H1 (cell line): ENCODE data around the gene GYS2. TPM values are rescaled to one million over a fixed set of nuclear protein-coding genes. Genes with fewer than 3 reads are reported as not detected.

Experiments used
- CTCF ChIA-PET: fragments of 300-600 bp; sonication (Branson Sonifier 250); formaldehyde crosslinking; loops from one replicate; lab custom pipeline; 2021; ENCODE audit not compliant: partially characterized antibody; lab: Charles Lee
- POLR2A ChIA-PET: fragments of 300-600 bp; sonication (Branson Sonifier 250); formaldehyde crosslinking; loops from one replicate; lab custom pipeline; 2021; ENCODE audit warnings: inconsistent platforms; ENCODE audit not compliant: partially characterized antibody; lab: Charles Lee
- DNase-seq, 2 experiments: peaks; one replicate each; pipeline versions ENCODE4 v3.0.0 to v3.0.0-alpha.2; 2010 to 2022; ENCODE audit warnings: low spot score in 2 of 2, low read depth in 1 of 2, mixed read lengths in 1 of 2
- FAIRE-seq: peaks from 2 replicates; lab custom pipeline; 2011; peaks lifted over from hg19 to GRCh38; lab: Jason Lieb, UNC
- H2AFZ ChIP-seq: 2 replicates; pipeline ENCODE4 v1.8.1; 2012; ENCODE audit warnings: low read length, inconsistent platforms
- H2AK5ac ChIP-seq: 2 replicates; pipeline ENCODE4 v1.6.1; 2013; ENCODE audit warnings: low read depth, low read length
- H2BK120ac ChIP-seq: replicated peaks from 2 replicates; pipeline ENCODE3; 2013; ENCODE audit warnings: low read depth, low read length, inconsistent platforms
- H2BK12ac ChIP-seq: 2 replicates; pipeline ENCODE4 v1.6.1; 2013; ENCODE audit warnings: low read depth, low read length
- H2BK15ac ChIP-seq: 2 replicates; pipeline ENCODE4 v1.6.1; 2013; ENCODE audit warnings: low read length
- H2BK20ac ChIP-seq: 2 replicates; pipeline ENCODE4 v1.6.1; 2013; ENCODE audit warnings: low read length
- H2BK5ac ChIP-seq: 2 replicates; pipeline ENCODE4 v1.6.1; 2013; ENCODE audit warnings: low read depth, low read length
- H3K14ac ChIP-seq: 2 replicates; pipeline ENCODE4 v1.6.1; 2013; ENCODE audit warnings: inconsistent platforms; ENCODE audit not compliant: insufficient read length
- H3K18ac ChIP-seq: 2 replicates; pipeline ENCODE4 v1.6.1; 2013; ENCODE audit warnings: low read length; ENCODE audit errors: extremely low read depth
- H3K23ac ChIP-seq: 2 replicates; pipeline ENCODE4 v1.6.1; 2013; ENCODE audit warnings: inconsistent platforms; ENCODE audit not compliant: insufficient read length
- H3K23me2 ChIP-seq: 2 replicates; pipeline ENCODE4 v1.6.1; 2013; ENCODE audit warnings: low read depth, low read length
- H3K27ac ChIP-seq: 2 replicates; pipeline ENCODE4 v1.6.1; 2011; ENCODE audit warnings: low read depth, low read length, inconsistent platforms
- H3K27me3 ChIP-seq, 4 experiments: replicated peaks in 1 of 4; 1 replicate in 1 of 4; 2 replicates in 3 of 4; pipeline versions ENCODE4 v1.6.1 to v1.8.1; 2011 to 2013; ENCODE audit warnings: low read length in 3 of 4, mild to moderate bottlenecking in 3 of 4, inconsistent platforms in 2 of 4, mixed read lengths in 2 of 4, moderate library complexity in 1 of 4; ENCODE audit not compliant: control insufficient read depth in 3 of 4, insufficient read depth in 3 of 4; ENCODE audit errors: extremely low read depth in 1 of 4
- H3K36me3 ChIP-seq, 4 experiments: 2 replicates each; pipeline versions ENCODE4 v1.6.1 to v1.8.1; 2011 to 2013; ENCODE audit warnings: mild to moderate bottlenecking in 4 of 4, low read length in 3 of 4, moderate library complexity in 2 of 4, control low read depth in 1 of 4, inconsistent platforms in 1 of 4; ENCODE audit not compliant: insufficient read depth in 4 of 4, control insufficient read depth in 2 of 4
- H3K4ac ChIP-seq: replicated peaks from 2 replicates; pipeline ENCODE3; 2013; ENCODE audit warnings: low read length, low read depth, mixed read lengths, inconsistent platforms; ENCODE audit not compliant: insufficient read length
- H3K4me1 ChIP-seq, 4 experiments: replicated peaks in 1 of 4; 1 replicate in 1 of 4; 2 replicates in 3 of 4; pipeline versions ENCODE4 v1.6.1 to v1.8.1; 2011 to 2013; ENCODE audit warnings: low read length in 3 of 4, inconsistent platforms in 2 of 4, mixed read lengths in 1 of 4; ENCODE audit not compliant: insufficient read depth in 4 of 4, control insufficient read depth in 3 of 4
- H3K4me2 ChIP-seq, 2 experiments: 2 replicates each; pipeline versions ENCODE4 v1.6.1 to v1.8.1; 2011 to 2013; ENCODE audit warnings: low read depth in 2 of 2, low read length in 2 of 2, control low read depth in 1 of 2, inconsistent platforms in 1 of 2, mild to moderate bottlenecking in 1 of 2; ENCODE audit not compliant: insufficient read depth in 1 of 2
- H3K4me3 ChIP-seq, 4 experiments: fragments of 200-600, 300-600 bp in 1 of 4; sonication (generic), shearing (Covaris generic), sonication (Bioruptor Twin) in 1 of 4; 2 replicates each; pipeline versions ENCODE4 v1.5.1 to v1.8.1; 2011 to 2016; ENCODE audit warnings: low read length in 4 of 4, low read depth in 3 of 4, control low read depth in 2 of 4, inconsistent platforms in 2 of 4, mild to moderate bottlenecking in 2 of 4, mixed read lengths in 1 of 4, moderate library complexity in 1 of 4; ENCODE audit not compliant: insufficient read depth in 2 of 4; ENCODE audit errors: extremely low read depth in 1 of 4
- H3K56ac ChIP-seq: replicated peaks from 2 replicates; pipeline ENCODE3; 2013; ENCODE audit warnings: low read depth, mild to moderate bottlenecking, mixed read lengths, low read length, inconsistent platforms; ENCODE audit not compliant: insufficient read length
- H3K79me1 ChIP-seq: 2 replicates; pipeline ENCODE4 v1.6.1; 2013; ENCODE audit warnings: low read depth, low read length, control low read depth
- H3K79me2 ChIP-seq, 2 experiments: 2 replicates each; pipeline versions ENCODE4 v1.6.1 to v1.8.1; 2012 to 2013; ENCODE audit warnings: low read length in 2 of 2, mild to moderate bottlenecking in 2 of 2, inconsistent platforms in 1 of 2; ENCODE audit not compliant: insufficient read depth in 2 of 2, control insufficient read depth in 1 of 2
- H3K9ac ChIP-seq, 4 experiments: replicated peaks in 1 of 4; 1 replicate in 1 of 4; 2 replicates in 3 of 4; pipeline versions ENCODE4 v1.6.1 to v1.8.1; 2011 to 2013; ENCODE audit warnings: low read depth in 3 of 4, low read length in 3 of 4, control low read depth in 2 of 4, mild to moderate bottlenecking in 2 of 4, moderate library complexity in 2 of 4, inconsistent platforms in 1 of 4; ENCODE audit errors: extremely low read depth in 1 of 4
- H3K9me3 ChIP-seq, 2 experiments: 2 replicates each; pipeline versions ENCODE4 v1.6.1 to v1.8.1; 2012 to 2013; ENCODE audit warnings: mild to moderate bottlenecking in 2 of 2, moderate library complexity in 2 of 2, control low read depth in 1 of 2, inconsistent platforms in 1 of 2, low read depth in 1 of 2, low read length in 1 of 2, mixed read lengths in 1 of 2; ENCODE audit not compliant: insufficient read depth in 2 of 2
- H4K20me1 ChIP-seq, 2 experiments: replicated peaks in 1 of 2; 2 replicates each; pipeline versions ENCODE3 to v1.8.1; 2011 to 2013; ENCODE audit warnings: inconsistent platforms in 2 of 2, low read length in 2 of 2, mild to moderate bottlenecking in 1 of 2; ENCODE audit not compliant: insufficient read depth in 2 of 2, control insufficient read depth in 1 of 2
- H4K5ac ChIP-seq: 2 replicates; pipeline ENCODE4 v1.6.1; 2013; ENCODE audit warnings: low read length, low read depth, mixed read lengths, inconsistent platforms; ENCODE audit not compliant: insufficient read length
- H4K8ac ChIP-seq: 2 replicates; pipeline ENCODE4 v1.8.0; 2013; ENCODE audit warnings: mild to moderate bottlenecking, moderate library complexity, low read length, inconsistent platforms; ENCODE audit not compliant: insufficient read depth; ENCODE audit errors: extremely low read depth
- H4K91ac ChIP-seq: replicated peaks from 2 replicates; pipeline ENCODE3; 2013; ENCODE audit warnings: low read length, mixed read lengths, inconsistent platforms; ENCODE audit not compliant: insufficient read length
- CBX8 ChIP-seq: fragments of 300-800, 300-1000 bp; sonication (generic); IDR thresholded peaks from 2 replicates; pipeline ENCODE4 v1.7.1; 2016; ENCODE audit warnings: low read depth, low read length, borderline replicate concordance
- KDM1A ChIP-seq: fragments of 200-600, 300-600 bp; sonication (generic); IDR thresholded peaks from 2 replicates; pipeline ENCODE4 v1.7.1; 2016; ENCODE audit warnings: mild to moderate bottlenecking, low read length, borderline replicate concordance
- RBBP5 ChIP-seq: IDR thresholded peaks from 2 replicates; pipeline ENCODE4 v1.7.1; 2012; ENCODE audit warnings: low read depth, mild to moderate bottlenecking, inconsistent platforms, low read length, moderate library complexity, borderline replicate concordance
- SIRT6 ChIP-seq: IDR thresholded peaks from one replicate; pipeline ENCODE4 v1.7.1; 2012; ENCODE audit warnings: low read length, inconsistent platforms
- SIX5 ChIP-seq: IDR thresholded peaks from 2 replicates; pipeline ENCODE4 v1.6.1; 2011; ENCODE audit warnings: mild to moderate bottlenecking, low read depth, low read length
- SP2 ChIP-seq: IDR thresholded peaks from 2 replicates; pipeline ENCODE4 v1.6.1; 2012; ENCODE audit warnings: mild to moderate bottlenecking, low read length, inconsistent platforms
- SP4 ChIP-seq: IDR thresholded peaks from 2 replicates; pipeline ENCODE4 v1.6.1; 2012; ENCODE audit warnings: low read length, inconsistent platforms
- TAF7 ChIP-seq: optimal IDR thresholded peaks from 2 replicates; pipeline ENCODE3; 2011; ENCODE audit warnings: low read depth, mild to moderate bottlenecking, inconsistent platforms, low read length, moderate library complexity, borderline replicate concordance
- WGBS, 2 experiments: shearing (Covaris generic) in 1 of 2; methylation state at CpG; one replicate each; pipeline versions ENCODE4 v1.1.6 to v1.1.7; 2013 to 2015; ENCODE audit warnings: low lambda C conversion rate in 2 of 2, mixed read lengths in 2 of 2, inconsistent platforms in 1 of 2, low coverage in 1 of 2, missing lambda C conversion rate in 1 of 2; ENCODE audit not compliant: insufficient replicate concordance in 2 of 2, insufficient coverage in 1 of 2, insufficient read length in 1 of 2; ENCODE audit errors: extremely low coverage in 1 of 2, missing lambda C conversion rate in 1 of 2; 5-methylcytosine and 5-hydroxymethylcytosine counted together
- polyA plus RNA-seq, 7 experiments: library from polyadenylated mRNA; depleted of rRNA in 3 of 7; stranded (reverse) in 5 of 7; unstranded in 2 of 7; fragments of >200 nt in 5 of 7; fragments of 200-250 nt in 2 of 7; gene quantifications; 1 replicate in 5 of 7; 2 replicates in 1 of 7; 4 replicates in 1 of 7; pipeline versions ENCODE4 v1.2.1 to v1.2.3, GENCODE V29; 2011 to 2013; ENCODE audit warnings: missing spikeins in 2 of 7, mixed read lengths in 2 of 7
- total RNA-seq: library from RNA; stranded (reverse); fragmentation: NEBNext Ultra II Directional; extraction: Animal tissue kit (Norgen Biotek cat#: 25700); gene quantifications from 2 replicates; pipeline ENCODE4 v1.2.1, GENCODE V29; 2021
- TF ChIP-seq, protein P1 (sequence below): IDR thresholded peaks from 2 replicates; pipeline ENCODE4 v1.6.1; 2012; ENCODE audit warnings: inconsistent platforms
- TF ChIP-seq, protein P2 (sequence below): IDR thresholded peaks from 2 replicates; pipeline ENCODE4 v1.6.1; 2012; ENCODE audit warnings: low read length, inconsistent platforms

GYS2 gene
- total and polyA plus RNA-seq, 2 of the 8 experiments (the other 6 are each of a cell fraction or from before 2014, with no cell fraction given): not detected

DNA sequence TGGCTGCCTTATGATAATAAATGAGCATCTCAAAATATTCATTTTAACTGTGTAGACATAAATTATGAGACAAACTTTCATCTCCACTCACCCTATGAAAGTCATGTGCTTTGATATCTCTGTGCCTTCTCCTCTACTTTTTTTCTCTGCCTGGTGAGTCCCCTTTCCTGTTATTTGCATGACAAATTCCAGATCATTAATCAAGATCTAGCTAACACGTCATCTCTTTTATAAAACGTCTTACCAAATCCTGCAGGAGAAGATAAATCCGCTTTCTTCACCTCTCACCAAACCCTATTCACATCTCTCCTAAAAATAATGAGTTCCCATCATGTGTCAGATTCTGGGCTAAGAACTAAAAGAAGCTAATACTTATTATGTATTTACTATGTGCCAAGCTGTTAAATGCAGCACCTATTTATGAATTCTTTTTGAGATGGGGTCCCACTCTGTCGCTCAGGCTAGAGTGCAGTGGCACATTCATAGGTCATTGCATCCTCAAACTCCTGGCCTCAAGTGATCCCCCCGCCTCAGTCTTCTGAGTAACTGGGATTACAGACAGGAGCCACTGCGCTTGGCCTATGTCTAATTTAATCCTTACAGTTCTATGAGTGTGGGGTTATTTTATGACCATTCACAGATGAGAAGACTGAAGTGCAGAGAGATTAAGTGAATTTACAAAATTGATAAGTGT, 51.9 kb downstream of the GYS2 start:
- Histone ChIP-seq H3K4me2 (no peak overlapping the region), H3K36me3 (no peaks in the 10 kb centered on the region), H3K4ac (no peak overlapping the region), H3K18ac (no peak overlapping the region), H2BK12ac (no peak overlapping the region), H4K91ac (no peak overlapping the region), H2AFZ (no peak overlapping the region), H3K9ac (no peak overlapping the region), H3K4me3 (no peak overlapping the region), H3K23me2 (no peaks in the 10 kb centered on the region), H2BK120ac (no peak overlapping the region), H3K4me1 (no peaks in the 10 kb centered on the region), H2BK20ac (no peak overlapping the region), H4K8ac (no peak overlapping the region), H3K14ac (no peak overlapping the region), H3K79me2 (no peaks in the 10 kb centered on the region), H3K23ac (no peak overlapping the region), H2AK5ac (no peak overlapping the region), H4K20me1 (no peaks in the 10 kb centered on the region), H3K27ac (no peak overlapping the region), H3K79me1 (no peaks in the 10 kb centered on the region), H3K9me3 (no peaks in the 10 kb centered on the region), H2BK5ac (no peak overlapping the region), H3K27me3 (no peaks in the 10 kb centered on the region), H4K5ac (no peak overlapping the region), H2BK15ac (no peak overlapping the region), H3K56ac (no peak overlapping the region)
- DNase-seq (no peak), FAIRE-seq (no peak)
- WGBS, 2 experiments: 70% methylated on average over 6 of the region's 6 CpGs; no CpG with 5 or more reads in 1 of the 2 experiments
- CTCF ChIA-PET: interaction anchor here (0.6 to 1.8 kb wide), 5 partner anchors 10 to 439 kb away, joined by 3 to 7 read pairs (median 3); no protein-coding TSS in a partner anchor
- POLR2A ChIA-PET: no interaction called here
- TF ChIP-seq SP4 (no peak), KDM1A (no peak), RBBP5 (no peak), SIX5 (no peak), TAF7 (no peak), SP2 (no peak), SIRT6 (no peak), CBX8 (no peak)
- TF ChIP-seq, protein P1, sequence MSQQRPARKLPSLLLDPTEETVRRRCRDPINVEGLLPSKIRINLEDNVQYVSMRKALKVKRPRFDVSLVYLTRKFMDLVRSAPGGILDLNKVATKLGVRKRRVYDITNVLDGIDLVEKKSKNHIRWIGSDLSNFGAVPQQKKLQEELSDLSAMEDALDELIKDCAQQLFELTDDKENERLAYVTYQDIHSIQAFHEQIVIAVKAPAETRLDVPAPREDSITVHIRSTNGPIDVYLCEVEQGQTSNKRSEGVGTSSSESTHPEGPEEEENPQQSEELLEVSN: no peak
- TF ChIP-seq, protein P2, sequence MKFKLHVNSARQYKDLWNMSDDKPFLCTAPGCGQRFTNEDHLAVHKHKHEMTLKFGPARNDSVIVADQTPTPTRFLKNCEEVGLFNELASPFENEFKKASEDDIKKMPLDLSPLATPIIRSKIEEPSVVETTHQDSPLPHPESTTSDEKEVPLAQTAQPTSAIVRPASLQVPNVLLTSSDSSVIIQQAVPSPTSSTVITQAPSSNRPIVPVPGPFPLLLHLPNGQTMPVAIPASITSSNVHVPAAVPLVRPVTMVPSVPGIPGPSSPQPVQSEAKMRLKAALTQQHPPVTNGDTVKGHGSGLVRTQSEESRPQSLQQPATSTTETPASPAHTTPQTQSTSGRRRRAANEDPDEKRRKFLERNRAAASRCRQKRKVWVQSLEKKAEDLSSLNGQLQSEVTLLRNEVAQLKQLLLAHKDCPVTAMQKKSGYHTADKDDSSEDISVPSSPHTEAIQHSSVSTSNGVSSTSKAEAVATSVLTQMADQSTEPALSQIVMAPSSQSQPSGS: no peak
